Measurements from ENCODE around the gene PRELID3B.
A peak's percentile ranks its signal among the peaks of the same experiment; 100 is the strongest.

Gene PRELID3B

DNA sequence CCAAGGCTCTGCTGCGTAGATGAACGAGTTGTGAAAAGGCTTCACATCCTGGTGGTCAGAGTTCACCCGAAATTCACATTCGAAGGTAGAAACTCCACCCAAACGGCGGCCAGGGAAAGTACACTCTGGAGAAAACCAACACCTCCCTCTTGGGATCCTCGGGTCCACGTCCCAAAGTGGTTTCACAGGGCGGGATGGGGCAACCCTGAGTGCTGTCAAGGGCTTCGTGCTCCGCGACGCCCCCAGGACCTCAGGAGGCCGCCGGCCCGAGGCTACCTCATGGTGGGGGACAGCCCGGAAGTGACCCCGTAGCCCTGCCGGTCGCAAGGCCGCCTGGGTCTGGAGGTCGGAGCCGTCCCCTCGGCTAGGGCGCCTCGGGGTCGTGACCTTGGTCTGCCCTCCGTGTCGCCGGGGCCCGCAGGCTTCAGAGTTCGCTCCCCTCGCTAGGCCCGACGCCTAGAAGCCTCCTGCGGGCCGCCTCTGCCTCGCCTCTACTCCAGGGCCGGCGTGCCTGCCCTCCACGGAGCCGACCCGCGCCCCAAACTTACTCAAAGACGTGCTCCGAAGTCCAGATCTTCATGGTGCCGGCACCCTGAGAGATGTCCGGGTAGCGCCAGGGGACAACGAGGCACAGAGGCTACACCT is at the start of gene PRELID3B:
Gene PRELID3B (minus strand): TSS at position 636 of the 645 bp plus-strand sequence. CDS start 56 bp downstream, at position 580.
- DNase-seq = no peak

DNA sequence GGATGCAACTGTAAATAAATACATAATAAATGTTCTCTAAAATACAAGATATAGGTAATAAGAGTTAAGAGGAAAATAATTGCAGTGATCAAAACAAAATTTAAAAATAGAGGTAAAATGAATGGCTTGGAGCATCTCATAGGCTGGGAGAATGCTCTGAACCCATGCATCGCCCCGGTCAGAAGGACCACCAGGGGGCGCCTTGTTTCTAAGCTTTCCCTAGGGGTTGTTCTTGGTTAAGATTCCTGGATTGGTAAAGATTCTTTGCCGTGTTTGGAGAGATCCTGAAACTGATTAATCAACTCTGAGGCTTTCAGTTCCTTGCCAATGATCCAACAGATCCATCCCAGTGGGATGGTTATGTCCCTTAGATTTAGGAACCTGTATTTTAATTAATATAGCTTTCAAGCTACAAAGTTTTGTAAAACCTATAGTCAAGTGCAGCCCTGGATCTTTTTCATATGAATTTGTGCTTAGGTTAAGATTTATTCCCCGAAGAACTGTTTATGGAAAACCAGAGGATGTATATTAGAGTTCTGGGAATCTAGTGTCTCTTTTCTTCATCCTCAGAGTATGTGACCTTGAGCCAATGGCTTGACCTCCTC is 45.3 kb upstream of the PRELID3B start:
- peak; percentile 85 for DNase-seq

DNA sequence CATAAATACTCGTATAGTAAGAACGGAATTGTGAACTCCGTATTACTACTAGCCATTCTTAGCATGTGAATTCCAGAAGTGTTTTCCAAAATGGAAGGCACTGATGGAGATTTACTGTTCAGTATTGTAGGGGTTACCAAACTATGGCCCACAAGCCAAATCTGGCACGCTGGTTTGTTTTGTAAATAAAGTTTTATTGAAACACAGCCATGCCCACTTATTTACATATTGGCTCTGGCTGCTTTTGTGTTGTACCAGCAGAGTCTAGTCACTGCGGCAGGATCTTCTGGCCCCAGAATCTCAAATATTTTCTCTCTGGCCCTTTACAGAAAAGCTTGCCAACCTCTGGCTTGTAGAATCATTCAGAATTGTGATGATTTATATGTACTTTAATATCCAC is 44.3 kb upstream of the PRELID3B start:
- no peak for DNase-seq

DNA sequence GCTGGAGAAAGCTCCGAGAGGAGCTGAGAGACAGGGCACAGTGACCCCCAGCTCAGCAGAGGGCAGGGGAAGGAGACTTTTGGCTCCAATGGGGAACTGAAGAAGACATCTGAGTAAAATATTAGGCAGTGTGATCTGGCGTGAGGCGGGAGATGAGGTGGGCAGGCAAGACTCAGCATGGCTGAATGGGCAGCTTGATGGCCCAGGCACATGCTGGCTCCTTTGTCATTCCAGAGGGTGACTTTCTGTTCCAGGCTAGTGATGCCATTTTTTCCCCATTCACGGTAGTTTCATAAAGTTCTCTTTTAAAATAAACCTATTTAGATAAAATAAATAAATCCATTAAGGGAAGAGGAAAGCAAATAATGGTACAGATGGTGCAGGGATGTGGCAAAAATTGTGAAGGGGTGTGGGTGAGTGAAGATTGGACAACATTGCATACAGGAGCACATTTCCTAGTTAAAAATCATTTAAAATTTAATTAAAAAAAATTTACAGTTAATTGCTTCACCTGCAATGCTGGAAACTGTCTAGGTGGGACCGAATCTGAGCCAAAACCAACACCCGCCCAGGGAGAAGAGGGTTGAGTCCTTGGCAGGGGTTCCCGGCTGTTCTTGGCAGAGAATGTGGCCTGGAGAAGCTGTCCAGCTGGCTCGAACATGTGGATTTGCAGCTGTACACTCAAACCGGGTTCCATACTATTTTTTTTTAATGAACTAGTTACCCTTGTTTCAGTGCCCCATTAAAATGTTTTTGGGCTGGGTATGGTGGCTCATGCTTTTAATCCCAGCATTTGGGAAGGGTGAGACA is 41.7 kb upstream of the PRELID3B start:
- DNase-seq = no peak

DNA sequence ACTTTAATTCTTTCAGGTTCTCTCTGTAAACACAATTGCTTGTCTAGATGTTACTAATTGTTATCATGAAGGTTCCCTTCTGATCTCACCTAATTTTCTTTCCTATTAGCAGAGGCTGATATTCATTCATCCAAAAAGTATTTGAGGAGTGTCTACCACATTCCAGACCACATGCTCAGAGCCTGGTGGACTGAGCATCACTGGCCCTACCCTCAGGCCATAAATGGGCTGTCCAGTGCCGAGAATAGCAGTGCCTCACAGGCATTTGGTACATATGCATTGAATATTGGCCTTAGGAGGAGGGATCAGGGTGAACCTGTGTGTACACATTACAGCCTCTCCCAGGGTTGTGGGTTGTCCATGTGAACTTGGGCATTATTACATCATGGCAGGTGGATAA is 40.4 kb upstream of the PRELID3B start:
- DNase-seq = no peak

DNA sequence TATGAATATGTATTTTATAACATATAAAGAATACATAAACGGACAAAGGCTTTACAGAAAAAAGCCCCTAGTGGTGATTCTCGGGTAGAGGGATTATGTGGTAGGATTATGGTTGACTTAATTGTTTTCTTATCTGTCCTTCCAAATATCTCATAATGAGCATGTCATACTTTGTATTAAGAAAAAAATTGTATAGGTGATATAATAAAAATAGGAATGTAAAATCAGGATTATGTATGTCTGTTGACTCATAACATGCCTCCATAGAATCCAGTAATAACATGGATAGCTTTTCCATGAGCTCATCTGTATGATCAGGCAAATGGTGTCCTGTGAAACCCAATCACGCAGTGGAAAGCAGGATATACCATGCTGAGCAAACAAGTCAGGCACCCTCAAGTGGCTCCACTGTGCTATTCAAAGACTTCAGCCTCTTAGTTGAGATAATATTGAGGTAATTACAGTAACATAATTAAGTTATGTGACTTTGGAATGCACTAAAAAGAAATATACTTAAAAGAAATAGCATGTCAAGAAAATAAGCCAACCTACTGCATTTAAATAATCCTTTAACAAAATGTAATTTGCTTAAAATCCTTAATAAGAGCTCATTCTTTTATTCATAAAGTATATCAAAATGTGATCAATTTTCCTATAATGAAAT is 39.6 kb upstream of the PRELID3B start:
- DNase-seq = no peak

DNA sequence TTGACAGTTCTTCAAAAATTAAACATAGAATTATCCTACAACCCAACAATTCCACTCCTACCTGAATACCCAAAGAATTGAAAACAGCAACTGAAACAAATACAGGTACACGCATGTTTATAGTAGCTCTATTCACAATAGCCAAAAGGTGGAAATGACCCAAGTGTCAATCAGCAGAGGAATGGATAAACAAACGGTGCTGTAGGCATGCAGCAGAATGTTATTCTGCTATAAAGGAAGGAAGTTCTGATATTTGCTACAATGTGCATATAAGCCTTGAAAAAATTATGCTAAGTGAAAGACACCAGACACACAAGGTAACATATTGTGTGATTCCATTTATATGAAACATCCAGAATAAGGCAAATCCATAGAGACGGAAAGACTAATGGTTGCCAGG is 38.5 kb upstream of the PRELID3B start:
- no peak for DNase-seq

DNA sequence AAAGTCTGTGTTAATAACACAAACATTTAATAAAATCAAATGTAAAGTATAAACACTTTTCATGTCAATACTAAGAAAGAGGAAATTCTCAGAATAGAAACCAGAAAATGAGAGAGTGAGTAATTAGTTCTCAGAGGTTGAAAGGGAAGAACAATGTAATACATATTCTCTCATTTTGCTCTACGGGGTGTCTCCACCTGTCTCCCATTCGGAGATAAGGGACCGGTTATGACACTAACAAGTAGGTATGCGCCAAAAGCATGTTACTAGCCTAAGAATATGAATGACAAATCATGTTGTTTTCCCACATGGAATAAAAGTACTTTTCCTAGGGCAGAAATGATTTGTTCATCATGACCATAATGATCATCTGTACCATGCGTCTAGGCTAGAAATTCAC is 35.6 kb upstream of the PRELID3B start:
- no peak for DNase-seq

DNA sequence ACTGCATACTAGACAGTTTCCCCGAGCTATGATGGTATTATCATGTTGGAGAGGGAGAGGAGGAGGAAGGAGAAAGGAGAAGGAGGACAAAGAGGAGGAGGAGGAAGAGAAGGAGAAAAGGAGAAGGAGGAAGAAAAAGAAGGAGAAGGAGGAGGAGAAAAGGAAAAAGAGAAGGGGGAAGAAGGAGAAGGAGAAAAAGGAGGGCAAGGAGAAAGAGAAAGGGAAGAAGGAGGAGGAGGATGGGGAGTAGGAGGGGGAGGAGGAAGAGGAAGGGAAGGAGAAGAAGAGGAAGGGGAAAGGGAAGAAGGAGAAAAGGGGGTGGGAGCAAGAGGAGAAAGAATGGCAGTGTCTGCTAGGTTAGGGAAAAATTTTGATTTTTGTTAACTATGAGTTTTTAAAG is 35.1 kb upstream of the PRELID3B start:
- DNase-seq = no peak

DNA sequence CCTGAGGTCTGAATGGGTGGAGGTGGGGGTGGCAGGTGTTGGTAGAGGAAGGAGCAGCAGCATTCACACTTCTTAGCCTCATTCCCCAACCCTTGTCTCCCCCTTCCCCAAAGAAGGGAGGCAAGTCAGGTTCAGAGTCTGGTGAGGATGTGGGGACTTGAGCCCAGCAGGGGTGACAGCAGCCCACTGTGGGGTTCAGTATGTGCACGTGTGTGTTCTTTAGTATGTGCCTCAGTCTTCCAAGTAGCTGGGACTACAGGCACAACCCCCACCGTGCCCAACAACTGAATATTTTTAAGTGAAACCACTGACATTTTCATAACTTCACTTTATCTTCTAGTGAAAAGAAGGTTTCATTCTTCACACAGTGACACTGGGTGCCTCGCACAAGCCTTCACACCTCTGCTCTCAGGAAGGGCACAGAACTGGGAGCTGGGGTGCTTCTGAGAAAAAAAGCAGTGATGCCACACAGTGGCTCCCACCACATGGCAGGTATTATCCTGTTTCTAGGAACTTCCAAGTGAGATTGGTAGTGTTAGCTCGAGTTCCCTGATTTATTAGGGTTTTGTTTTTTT is 33.4 kb upstream of the PRELID3B start:
- DNase-seq = no peak

DNA sequence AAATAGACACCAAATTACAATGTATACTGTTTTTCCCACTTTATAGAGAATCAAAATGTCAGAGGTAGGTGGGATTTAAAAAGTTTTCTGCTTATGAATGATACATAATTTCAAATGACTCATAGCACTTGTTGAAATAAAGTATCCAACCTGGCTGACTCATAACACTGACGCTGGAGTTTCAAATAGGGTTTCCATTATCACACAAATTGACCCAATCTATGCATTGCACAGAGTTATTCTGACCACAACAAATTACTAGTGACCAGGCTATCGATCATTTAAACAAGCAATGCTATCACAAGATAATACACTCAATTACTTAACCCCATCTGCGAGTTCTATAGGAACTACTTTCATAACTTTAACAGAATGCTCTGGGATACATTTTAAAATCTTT is 31.9 kb upstream of the PRELID3B start:
- no peak for DNase-seq

DNA sequence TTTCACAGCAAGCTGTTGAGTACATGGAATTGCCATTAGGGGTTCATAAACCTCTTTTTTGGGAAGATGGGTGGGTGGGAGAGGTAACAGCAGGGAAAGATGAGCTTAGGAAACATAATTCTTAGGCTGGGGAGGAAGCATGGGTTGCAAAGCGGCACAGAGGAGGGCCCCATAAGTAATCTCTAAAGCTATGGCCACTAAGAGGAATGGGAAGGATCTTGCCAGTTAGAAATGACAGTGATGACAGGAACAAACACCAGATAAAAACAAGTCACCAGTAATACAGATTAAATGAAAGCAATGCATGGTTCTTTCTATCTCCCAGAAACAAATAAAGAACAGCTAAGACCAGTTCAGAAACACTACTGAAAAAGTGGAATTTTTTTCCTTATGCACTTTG is 31.0 kb upstream of the PRELID3B start:
- DNase-seq = no peak

DNA sequence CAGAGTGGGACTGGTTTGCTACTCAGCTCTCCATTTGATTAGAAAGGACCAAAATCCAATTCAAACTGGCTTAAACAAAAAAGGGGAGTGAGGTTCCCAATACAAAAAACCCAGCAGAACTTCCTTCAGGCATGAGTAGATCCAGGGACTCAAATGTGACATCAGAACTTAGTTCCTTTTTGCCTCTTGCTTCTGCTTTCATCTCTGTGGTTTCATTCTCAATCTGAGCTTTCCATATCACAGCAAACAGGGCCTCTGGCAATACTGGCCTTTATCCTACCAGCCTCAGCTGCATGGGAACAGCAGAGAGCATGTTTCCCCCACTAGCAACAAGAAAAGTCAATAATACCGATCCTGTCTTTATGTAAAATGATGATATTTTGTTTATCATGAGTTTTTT is 28.6 kb upstream of the PRELID3B start:
- no peak for DNase-seq

DNA sequence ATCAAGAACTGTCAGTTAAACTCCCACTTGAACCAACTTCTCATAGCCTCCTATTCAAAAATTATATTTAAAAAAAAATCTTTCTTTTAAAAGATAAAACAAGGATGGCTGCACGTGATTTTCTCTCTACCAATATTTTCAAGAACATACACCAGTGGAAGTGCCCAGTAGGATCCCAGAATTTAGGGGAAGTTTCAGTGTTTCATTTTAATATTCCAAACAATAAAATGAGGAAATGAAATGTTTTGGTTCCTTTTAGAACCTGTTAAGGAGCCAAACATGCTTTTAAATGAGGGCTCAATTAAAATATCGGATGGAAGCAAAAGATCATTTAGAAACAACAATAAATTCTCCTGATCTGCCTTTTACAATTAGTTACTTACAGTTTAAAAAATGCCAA is 26.4 kb upstream of the PRELID3B start:
- no peak for DNase-seq

DNA sequence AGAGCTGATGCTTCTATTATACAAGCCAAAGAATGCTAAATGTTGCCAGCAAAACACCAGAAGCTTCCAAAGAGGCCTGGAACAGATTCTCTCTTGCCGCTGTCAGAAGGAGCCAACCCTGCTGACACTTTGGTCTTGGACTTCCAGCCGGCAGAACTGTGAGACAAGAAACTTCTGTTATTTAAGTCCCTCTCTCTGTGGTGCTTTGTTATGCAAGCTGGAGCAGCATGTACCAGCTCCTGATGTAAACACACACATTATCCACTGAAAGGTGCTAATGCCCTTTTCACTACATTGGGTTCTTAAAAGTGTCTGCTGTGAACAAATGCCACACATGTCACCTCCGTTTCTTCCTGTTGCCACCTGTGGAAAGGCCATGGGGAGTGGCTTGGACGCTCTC is 25.9 kb upstream of the PRELID3B start:
- no peak for DNase-seq

DNA sequence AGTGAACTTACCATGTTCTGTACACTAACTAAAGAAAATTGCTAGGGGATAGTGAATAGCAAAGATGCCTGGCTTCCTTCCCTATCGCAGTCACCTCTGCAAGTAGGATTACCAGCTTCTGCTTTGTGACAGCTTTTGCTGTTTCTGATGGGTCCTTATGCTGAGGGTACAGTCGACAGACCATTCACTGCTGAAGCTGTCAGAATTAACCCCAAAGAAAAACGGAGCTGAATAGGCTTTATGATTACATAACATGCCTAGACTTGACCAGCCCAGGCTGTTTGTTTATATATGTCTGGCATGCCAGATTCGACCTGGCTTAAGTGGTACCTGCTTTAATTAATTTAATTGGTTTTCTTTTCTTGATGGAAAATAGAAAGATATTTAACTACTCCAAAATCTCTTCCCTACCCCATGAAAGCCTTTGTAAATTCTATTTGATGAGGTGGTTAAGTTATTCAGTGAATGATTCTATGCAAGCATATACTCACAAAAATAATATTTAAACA is 21.7 kb upstream of the PRELID3B start:
- no peak for DNase-seq

DNA sequence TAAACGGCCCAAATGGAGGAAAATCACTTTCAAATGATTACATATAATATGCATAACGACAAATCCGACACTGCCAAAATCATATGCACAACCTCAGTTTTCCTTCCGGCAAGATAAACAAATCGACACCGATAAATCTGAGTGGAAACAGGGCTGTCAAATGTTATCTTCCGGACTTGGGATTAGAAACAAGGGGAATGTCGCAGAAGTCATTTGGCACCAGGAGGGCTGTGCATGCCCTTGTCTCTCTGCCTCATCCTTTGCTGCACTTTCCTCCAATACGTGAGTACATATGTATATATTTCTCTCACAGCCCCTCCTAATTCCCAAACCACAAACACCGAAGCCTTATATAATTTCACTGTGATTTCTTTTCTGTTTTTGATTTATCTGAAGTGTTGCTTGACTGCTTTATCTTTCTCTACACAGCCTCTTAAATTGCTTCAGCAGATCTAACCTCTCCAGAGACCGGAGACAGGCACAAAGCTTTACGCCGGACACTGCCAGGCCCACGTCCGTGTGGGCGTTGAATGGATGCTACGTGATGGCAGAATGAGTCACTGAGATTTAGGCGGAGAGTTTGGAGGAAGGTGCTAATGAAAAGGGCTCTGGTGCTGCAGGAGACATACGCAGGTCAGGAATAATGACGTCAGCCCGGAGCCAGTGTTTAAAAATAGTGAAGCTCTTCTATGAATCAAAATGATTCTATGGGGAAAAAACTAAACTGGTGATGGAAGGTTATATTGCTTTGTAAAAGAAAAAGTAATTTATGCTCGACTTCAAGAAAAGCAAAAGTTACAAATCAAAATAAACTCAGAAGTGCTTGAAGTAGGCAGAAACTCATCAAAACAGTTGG is 21.0 kb upstream of the PRELID3B start:
- DNase-seq = no peak

DNA sequence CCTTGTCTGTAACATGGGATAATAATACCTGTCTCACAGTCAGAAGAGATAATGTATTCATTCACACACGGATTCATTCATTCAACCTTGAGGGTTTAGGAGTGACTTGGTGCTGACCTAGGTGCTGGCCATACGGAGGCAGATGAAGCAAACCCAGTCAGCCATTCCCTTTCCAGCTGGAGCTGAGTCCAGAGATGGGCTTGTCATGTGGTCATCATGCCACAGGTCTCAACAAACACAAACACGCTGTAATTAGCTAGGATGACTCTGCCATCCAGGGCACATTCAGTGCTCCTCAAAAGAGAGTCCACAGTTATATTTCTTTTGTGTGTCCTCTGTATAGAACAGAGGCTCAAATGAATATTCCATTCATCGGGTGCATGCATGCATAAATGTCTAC is 19.5 kb upstream of the PRELID3B start:
- DNase-seq = no peak

DNA sequence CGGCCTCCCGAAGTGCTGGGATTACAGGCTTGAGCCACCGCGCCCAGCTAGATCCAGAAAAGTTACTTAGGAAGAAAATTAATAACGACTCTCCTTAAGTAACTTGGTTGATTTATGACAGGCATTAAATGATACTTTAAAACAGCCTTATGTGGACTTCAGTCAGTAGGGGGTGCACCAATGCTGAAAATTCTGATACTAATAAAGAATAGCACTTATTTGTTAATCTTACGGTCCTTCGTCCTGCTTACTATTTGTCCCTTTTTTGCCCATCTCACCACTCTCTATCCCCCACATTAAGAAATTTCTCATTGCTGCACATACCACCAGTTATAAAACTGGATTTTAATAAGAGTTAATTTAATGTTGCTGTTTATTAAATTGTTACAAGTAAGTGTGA is 12.7 kb upstream of the PRELID3B start:
- DNase-seq = no peak

DNA sequence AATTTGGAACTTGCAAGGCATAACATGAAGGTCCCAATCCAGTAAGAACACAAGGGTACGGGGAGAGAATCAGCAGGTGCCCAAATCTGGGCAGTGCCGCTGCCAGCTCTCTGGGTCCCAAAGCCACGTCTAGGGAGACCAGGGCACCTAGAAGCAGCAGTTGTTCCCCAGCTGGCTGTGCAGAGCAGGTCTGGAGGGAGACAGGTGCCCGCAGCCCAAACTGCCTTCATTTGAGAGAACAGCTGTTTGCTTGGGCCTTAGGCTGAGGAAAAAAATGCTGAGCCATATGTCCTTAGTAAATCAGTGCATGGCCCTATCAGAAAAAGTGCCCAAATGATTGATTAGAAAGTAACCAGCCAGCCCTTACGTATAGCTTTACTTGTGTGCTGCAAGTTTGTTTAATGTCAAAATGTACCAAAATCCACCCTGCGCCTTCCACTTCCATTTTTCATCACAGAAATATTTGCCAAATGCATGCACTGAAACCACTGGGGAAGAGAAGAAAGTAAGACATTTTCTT is 9.1 kb upstream of the PRELID3B start:
- DNase-seq = no peak

DNA sequence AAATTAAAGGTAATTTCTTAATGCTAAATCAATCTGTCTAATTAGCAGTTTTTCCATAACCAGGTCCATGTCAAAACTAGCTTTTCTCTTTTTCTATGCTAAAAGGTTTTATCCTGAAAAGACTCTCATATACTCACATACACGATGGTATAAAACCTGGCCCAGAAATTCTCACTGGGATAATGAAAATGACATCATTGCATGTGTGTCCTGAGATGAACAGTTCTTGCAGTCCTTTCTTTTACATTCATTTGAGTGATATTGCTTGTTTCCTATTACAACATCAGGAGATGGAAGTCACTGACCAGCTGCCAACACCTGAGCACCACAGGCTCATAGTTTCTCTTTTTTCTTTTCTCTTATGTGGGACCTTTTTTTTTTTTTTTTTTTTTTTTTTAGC is 7.9 kb upstream of the PRELID3B start:
- no peak for DNase-seq

DNA sequence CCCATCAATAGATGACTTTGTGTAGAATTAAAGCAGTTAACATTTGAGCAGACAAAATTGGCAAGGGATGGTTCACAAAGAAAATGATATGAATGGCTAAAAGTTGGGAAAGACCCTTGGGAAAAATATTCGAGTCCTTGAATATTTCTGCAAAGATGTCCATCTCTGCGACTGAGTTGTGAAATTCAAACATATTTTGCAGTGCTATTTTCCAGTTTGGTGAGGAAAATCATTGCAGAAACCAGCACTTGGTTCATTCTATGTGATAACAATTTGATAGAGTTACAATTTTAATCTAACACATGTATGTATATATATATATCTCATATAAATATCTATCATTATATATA is 6.1 kb upstream of the PRELID3B start:
- no peak for DNase-seq

Data from activated naive CD4-positive, alpha-beta T cell treated with anti-CD3 and anti-CD28 coated beads, Interleukin-2, amount 50 U/mL, for 16 hours (primary cell).